ENCODE results near the gene B3GNT7. TPM values are rescaled to one million over a fixed set of nuclear protein-coding genes. Genes with fewer than 3 reads are reported as not detected.
"Not testable (repeated sequence)": the region's sequence is repeated elsewhere in the genome, so short reads cannot be mapped to it uniquely, and the experiment has no call there.

Gene B3GNT7
- total RNA-seq, 2 experiments from 2014 or later: not detected

DNA sequence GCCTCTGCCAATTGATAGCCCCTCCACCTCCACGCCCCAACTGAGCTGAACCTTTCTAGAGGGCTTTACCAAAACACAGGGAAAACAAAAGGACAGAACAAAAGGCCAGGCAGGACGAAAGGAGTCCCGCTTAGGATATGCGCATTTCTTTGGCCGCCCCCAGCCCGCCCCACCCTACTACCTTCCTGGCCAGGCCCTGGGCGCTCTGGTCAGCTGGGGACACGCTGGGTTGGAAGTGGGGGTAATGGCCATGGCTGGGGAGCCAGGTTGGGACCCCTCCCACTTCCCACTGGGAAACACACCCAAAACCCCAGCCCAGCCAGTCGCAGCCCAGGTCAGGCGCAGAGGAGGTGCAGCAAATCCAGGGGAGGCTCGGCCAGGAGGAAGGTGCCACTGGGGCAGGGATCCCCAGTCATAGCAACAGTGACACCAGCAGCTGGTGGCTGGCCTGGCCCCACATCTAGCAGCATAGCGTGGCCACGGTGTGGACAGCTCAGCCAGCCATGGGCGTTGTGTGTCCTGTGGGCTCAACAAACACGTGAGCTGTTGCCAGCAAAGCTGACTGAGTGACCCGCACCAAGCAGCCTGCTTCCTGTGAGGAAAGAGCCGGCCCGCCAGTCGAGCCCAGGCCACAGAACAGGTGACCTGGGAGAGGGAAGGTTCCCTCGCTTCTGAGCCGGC is 24.6 kb upstream of the B3GNT7 start:
- no peaks in the 10 kb centered on the region for H3K36me3 Mint-ChIP-seq (ENCODE audit: low read depth)
- POLR2A ChIA-PET: interaction anchor here (0.6 kb wide), 1 partner anchor 1138 kb away, joined by 5 read pairs; no protein-coding TSS in a partner anchor
- CTCF ChIA-PET: interaction anchor here (1.3 kb wide), 1 partner anchor 9 kb away, joined by 4 read pairs; no protein-coding TSS in a partner anchor
- no peaks in the 10 kb centered on the region for H3K9me3 Mint-ChIP-seq
- H3K27ac Mint-ChIP-seq: no peak overlapping the region
- no peak overlapping the region for H3K4me3 Mint-ChIP-seq
- no peak for DNase-seq
- no peaks in the 10 kb centered on the region for H3K4me1 Mint-ChIP-seq
- no peaks in the 10 kb centered on the region for H3K27me3 Mint-ChIP-seq

DNA sequence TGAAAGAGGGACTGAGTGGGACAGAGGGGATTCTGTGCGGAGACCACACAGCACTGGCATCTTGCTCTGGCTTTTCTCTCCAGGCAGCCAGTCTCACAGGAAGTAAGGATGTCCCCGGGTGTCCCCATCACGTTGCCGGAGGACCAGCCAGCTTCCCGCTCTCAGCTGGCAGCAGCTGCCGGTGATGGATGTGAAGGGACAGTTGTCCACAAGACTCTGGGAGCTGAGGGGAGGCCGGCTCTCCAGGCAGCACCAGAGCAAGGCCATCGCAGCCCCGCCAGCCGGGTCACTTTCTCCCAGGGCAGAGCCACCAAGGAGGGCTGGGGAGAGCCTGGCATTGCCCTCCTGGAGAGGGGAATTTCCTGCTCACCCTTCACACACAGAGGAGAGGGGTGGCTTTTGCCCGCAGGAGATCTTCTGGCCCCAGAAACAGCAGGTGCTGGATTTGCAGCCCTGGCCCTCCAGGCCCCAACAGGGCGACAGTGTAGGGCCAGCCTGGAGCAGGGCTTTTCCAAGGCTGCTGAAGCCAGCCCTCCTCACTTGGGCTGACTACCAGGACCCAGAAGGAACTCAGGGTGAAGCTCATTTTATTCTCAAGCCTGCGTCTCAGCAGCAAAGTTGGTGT is 24.0 kb upstream of the B3GNT7 start:
- no peaks in the 10 kb centered on the region for H3K36me3 Mint-ChIP-seq (ENCODE audit: low read depth)
- CTCF ChIA-PET: interaction anchor here (1.3 kb wide), 1 partner anchor 10 kb away, joined by 4 read pairs; no protein-coding TSS in a partner anchor
- POLR2A ChIA-PET: no interaction called here
- no peak overlapping the region for H3K4me3 Mint-ChIP-seq
- H3K27me3 Mint-ChIP-seq: no peaks in the 10 kb centered on the region
- no peak overlapping the region for H3K27ac Mint-ChIP-seq
- no peaks in the 10 kb centered on the region for H3K4me1 Mint-ChIP-seq
- no peak for DNase-seq
- no peaks in the 10 kb centered on the region for H3K9me3 Mint-ChIP-seq

GRCh38 chr2:231372326-231372725 is 23.2 kb upstream of the B3GNT7 start:
- DNase-seq: no peak
- Mint-ChIP-seq H3K27me3 (no peaks in the 10 kb centered on the region), H3K9me3 (no peaks in the 10 kb centered on the region), H3K27ac (no peak overlapping the region), H3K4me1 (no peaks in the 10 kb centered on the region), H3K4me3 (no peak overlapping the region), H3K36me3 (ENCODE audit: low read depth) (no peaks in the 10 kb centered on the region)
- ChIA-PET CTCF (interaction anchor here (0.6 to 1.3 kb wide), 2 partner anchors 10 to 23 kb away, joined by 3 to 4 read pairs; no protein-coding TSS in a partner anchor), POLR2A (no interaction called here)

GRCh38 chr2:231373184-231373583 is 22.3 kb upstream of the B3GNT7 start:
- H3K9me3 Mint-ChIP-seq: no peaks in the 10 kb centered on the region
- H3K27ac Mint-ChIP-seq: no peak overlapping the region
- no peaks in the 10 kb centered on the region for H3K36me3 Mint-ChIP-seq (ENCODE audit: low read depth)
- ChIA-PET POLR2A (no interaction called here), CTCF (interaction anchor here (1.5 kb wide), 1 partner anchor 31 kb away, joined by 3 read pairs; no protein-coding TSS in a partner anchor)
- H3K4me3 Mint-ChIP-seq: no peak overlapping the region
- H3K27me3 Mint-ChIP-seq: no peaks in the 10 kb centered on the region
- no peak for DNase-seq
- no peaks in the 10 kb centered on the region for H3K4me1 Mint-ChIP-seq

- Mint-ChIP-seq H3K9me3 (no peaks in the 10 kb centered on the region), H3K27ac (no peak overlapping the region), H3K36me3 (ENCODE audit: low read depth) (no peaks in the 10 kb centered on the region)
These were observed 21.6 kb upstream of the B3GNT7 start for GRCh38 chr2:231373786-231374349.

GRCh38 chr2:231374771-231375170 is 20.7 kb upstream of the B3GNT7 start:
- no peaks in the 10 kb centered on the region for H3K27me3 Mint-ChIP-seq
- DNase-seq: no peak
- H3K4me1 Mint-ChIP-seq: no peaks in the 10 kb centered on the region
- no peaks in the 10 kb centered on the region for H3K9me3 Mint-ChIP-seq
- ChIA-PET POLR2A (no interaction called here), CTCF (no interaction called here)
- no peak overlapping the region for H3K27ac Mint-ChIP-seq
- no peak overlapping the region for H3K4me3 Mint-ChIP-seq
- H3K36me3 Mint-ChIP-seq (ENCODE audit: low read depth): no peaks in the 10 kb centered on the region

More at GRCh38 chr2:231373786-231374349, 21.6 kb upstream of the B3GNT7 start:
- ChIA-PET CTCF (interaction anchor here (0.6 to 1.5 kb wide), 2 partner anchors 30 to 297 kb away, joined by 3 to 4 read pairs; no protein-coding TSS in a partner anchor), POLR2A (no interaction called here)
- Mint-ChIP-seq H3K4me1 (no peaks in the 10 kb centered on the region), H3K4me3 (no peak overlapping the region), H3K27me3 (no peaks in the 10 kb centered on the region)
- DNase-seq: no peak

GRCh38 chr2:231375994-231376615 is 19.4 kb upstream of the B3GNT7 start:
- H3K36me3 Mint-ChIP-seq (ENCODE audit: low read depth); H3K27me3 Mint-ChIP-seq; CTCF ChIA-PET; H3K27ac Mint-ChIP-seq; H3K9me3 Mint-ChIP-seq; H3K4me3 Mint-ChIP-seq; POLR2A ChIA-PET; H3K4me1 Mint-ChIP-seq; DNase-seq: not testable (repeated sequence)

- no peaks in the 10 kb centered on the region for H3K27me3 Mint-ChIP-seq
- H3K36me3 Mint-ChIP-seq (ENCODE audit: low read depth): no peaks in the 10 kb centered on the region
- H3K4me3 Mint-ChIP-seq: no peak overlapping the region
- H3K4me1 Mint-ChIP-seq: no peaks in the 10 kb centered on the region
- no peak overlapping the region for H3K27ac Mint-ChIP-seq
- DNase-seq: no peak
- ChIA-PET POLR2A (no interaction called here), CTCF (no interaction called here)
- no peaks in the 10 kb centered on the region for H3K9me3 Mint-ChIP-seq
These were observed 18.7 kb upstream of the B3GNT7 start for GRCh38 chr2:231376857-231377256.

- no peak overlapping the region for H3K27ac Mint-ChIP-seq
- no peaks in the 10 kb centered on the region for H3K36me3 Mint-ChIP-seq (ENCODE audit: low read depth)
- no peaks in the 10 kb centered on the region for H3K27me3 Mint-ChIP-seq
- DNase-seq: no peak
- no peak overlapping the region for H3K4me3 Mint-ChIP-seq
- no peaks in the 10 kb centered on the region for H3K9me3 Mint-ChIP-seq
- ChIA-PET POLR2A (no interaction called here), CTCF (interaction anchor here (1.6 kb wide), 1 partner anchor 74 kb away, joined by 3 read pairs; no protein-coding TSS in a partner anchor)
- H3K4me1 Mint-ChIP-seq: no peaks in the 10 kb centered on the region
These were observed 17.3 kb upstream of the B3GNT7 start for GRCh38 chr2:231378026-231378722.

DNA sequence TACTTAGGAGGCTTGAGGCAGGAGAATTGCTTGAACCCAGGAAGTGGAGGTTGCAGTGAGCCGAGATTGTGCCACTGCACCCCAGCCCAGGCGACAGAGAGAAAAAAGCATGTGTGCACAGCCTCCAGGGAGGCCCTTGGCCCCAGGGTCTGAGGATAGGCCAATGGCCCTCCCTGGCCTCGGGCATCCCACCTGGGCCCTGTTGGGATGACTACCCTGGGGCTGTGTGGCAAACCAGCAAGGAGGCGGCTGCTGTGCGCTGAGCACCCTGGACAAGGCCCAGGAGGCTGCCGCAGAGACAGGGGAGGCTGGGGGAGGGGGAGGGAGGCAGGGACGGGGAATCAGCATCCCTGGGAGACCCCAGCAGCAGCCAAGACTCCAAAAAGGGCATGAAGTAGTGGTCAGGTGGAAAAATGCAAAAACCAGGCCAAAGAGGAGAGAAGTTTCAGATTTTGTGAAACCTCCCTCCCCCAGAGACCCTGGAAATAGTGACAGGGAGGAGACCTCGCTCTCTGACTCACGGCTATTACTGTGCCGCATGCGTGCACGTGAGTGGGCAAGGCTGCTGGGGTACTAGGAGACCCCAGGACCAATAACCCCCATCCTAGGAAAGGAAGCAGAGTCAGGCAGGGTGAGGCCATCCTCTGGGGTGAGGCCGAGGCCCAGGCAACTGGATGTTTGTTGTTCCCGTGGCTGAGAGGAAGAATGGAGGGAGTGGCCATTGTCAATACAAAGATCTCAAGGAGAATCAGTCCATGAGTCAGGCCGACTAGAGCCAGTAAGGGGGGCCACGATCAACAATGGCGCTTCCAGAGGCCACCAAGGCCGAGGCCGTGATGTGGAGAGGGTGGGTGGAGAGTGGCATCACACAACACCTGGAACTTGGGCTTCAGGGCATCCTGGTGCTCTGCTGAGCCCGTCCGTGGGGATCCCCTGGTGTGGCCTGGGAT is 16.0 kb upstream of the B3GNT7 start:
- H3K27me3 Mint-ChIP-seq: no peaks in the 10 kb centered on the region
- POLR2A ChIA-PET: no interaction called here
- CTCF ChIA-PET: interaction anchor here (1.6 kb wide), 1 partner anchor 72 kb away, joined by 3 read pairs; no protein-coding TSS in a partner anchor

GRCh38 chr2:231380307-231380706 is 15.2 kb upstream of the B3GNT7 start:
- CTCF ChIA-PET: no interaction called here
- peaks cover 10% of the 10 kb centered on the region for H3K9me3 Mint-ChIP-seq
- no peak overlapping the region for H3K4me3 Mint-ChIP-seq
- no peaks in the 10 kb centered on the region for H3K36me3 Mint-ChIP-seq (ENCODE audit: low read depth)
- POLR2A ChIA-PET: no interaction called here
- no peaks in the 10 kb centered on the region for H3K27me3 Mint-ChIP-seq
- H3K27ac Mint-ChIP-seq: no peak overlapping the region
- no peak for DNase-seq
- H3K4me1 Mint-ChIP-seq: no peaks in the 10 kb centered on the region

More for the DNA sequence above, 16.0 kb upstream of the B3GNT7 start:
- no peak overlapping the region for H3K4me3 Mint-ChIP-seq
- no peaks in the 10 kb centered on the region for H3K4me1 Mint-ChIP-seq
- peaks cover 3% of the 10 kb centered on the region for H3K9me3 Mint-ChIP-seq
- H3K27ac Mint-ChIP-seq: no peak overlapping the region
- DNase-seq: no peak
- H3K36me3 Mint-ChIP-seq (ENCODE audit: low read depth): no peaks in the 10 kb centered on the region
